Psoas muscle (tissue), 8 donors: ENCODE data around the gene CAMTA1. TPM values are rescaled to one million over a fixed set of nuclear protein-coding genes. Genes with fewer than 3 reads are reported as not detected.

Experiments used
- ATAC-seq, 4 donors: fragments of 200-7000 bp; cut with Tn5 transposase; one replicate each; pipeline ENCODE4 v1.9.1; 2020; ENCODE audit warnings: moderate library complexity in 3 of 4, mild to moderate bottlenecking in 2 of 4
- DNase-seq, 2 donors: peaks; one replicate each; pipeline ENCODE4 v3.0.0-alpha.2; 2020
- H3K27ac ChIP-seq: fragments of 200-600 bp; one replicate; pipeline ENCODE4 v1.8.0; 2022
- H3K27me3 ChIP-seq, 3 donors: fragments of 200-600 bp in 1 of 3; one replicate each; pipeline versions ENCODE4 v1.6.1 to v1.8.0; 2013 to 2022; ENCODE audit warnings: low read length in 2 of 3, mild to moderate bottlenecking in 2 of 3, moderate library complexity in 1 of 3; ENCODE audit not compliant: insufficient read depth in 3 of 3
- H3K36me3 ChIP-seq, 2 donors: fragments of 200-600 bp in 1 of 2; one replicate each; pipeline versions ENCODE4 v1.6.1 to v1.8.0; 2013 to 2022; ENCODE audit warnings: low read depth in 1 of 2, mild to moderate bottlenecking in 1 of 2, moderate library complexity in 1 of 2; ENCODE audit not compliant: insufficient read depth in 1 of 2
- H3K4me1 ChIP-seq: fragments of 200-600 bp; one replicate; pipeline ENCODE4 v1.8.0; 2022
- H3K4me3 ChIP-seq: fragments of 200-600 bp; one replicate; pipeline ENCODE4 v1.8.0; 2022; ENCODE audit warnings: mild to moderate bottlenecking
- H3K9me3 ChIP-seq: fragments of 200-600 bp; one replicate; pipeline ENCODE4 v1.8.0; 2022
- CTCF ChIP-seq: fragments of 200-600 bp; IDR thresholded peaks from one replicate; pipeline ENCODE4 v1.8.0; 2022; ENCODE audit warnings: antibody characterized with exemption
- WGBS, 3 donors: extraction: QIAGEN DNeasy Blood & Tissue Kit; methylation state at CpG; one replicate each; pipeline versions ENCODE4 v1.1.6 to v1.1.7; 2013; 5-methylcytosine and 5-hydroxymethylcytosine counted together
- intact Hi-C, 2 donors: fragments of 100-400 bp; cut with DNase I; formaldehyde crosslinking; loops; one replicate each; pipeline versions ENCODE4 v1.11.0 to v1.14.2; 2022
- polyA plus RNA-seq, 3 donors: library from polyadenylated mRNA; stranded (reverse); fragments of 200-250 nt; gene quantifications; one replicate each; pipeline ENCODE4 v1.2.3, GENCODE V29; 2013
- total RNA-seq, 4 donors: library from RNA; stranded (reverse); fragmentation: NEBNext Ultra II Directional in 2 of 4; extraction: Animal tissue kit (Norgen Biotek cat#: 25700) in 2 of 4; gene quantifications; one replicate each; pipeline versions ENCODE4 v1.2.1 to v1.2.4, GENCODE V29; 2021 to 2023
- donor health status: healthy with polysubstance abuse.
- donor health status: DM: no; HTN: no; CAD: no; lungs with moderate emphysema.
- donor health status: Bipolar disorder and iron deficiency.
- donor health status: healthy.
- donor health status: DM: yes; HTN: yes; CAD: no.
- donor health status: DM: no; HTN: no; CAD: no.
- donor health status: DM: no; HTN: no; CAD: no.
- donor health status: DM: yes; HTN: yes; CAD: no.

CAMTA1 gene
- total and polyA plus RNA-seq, 7 donors: 64.6 to 206 (median 76.5) TPM

DNA sequence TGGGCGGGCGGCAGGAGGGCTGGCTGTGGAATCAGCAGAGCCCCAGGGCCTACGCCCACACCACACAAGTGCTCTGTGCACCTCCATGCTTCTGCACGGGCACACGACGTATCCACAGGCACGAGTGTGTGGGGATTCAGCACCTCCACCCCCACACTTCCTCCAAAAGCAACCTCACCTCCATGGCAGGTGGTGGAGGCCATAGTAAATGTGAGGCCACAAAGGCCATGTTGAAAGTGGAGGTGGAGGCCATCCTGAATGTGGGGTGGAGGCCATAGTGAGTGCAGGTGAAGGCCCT, 860.4 kb downstream of the CAMTA1 start:
- no peaks in the 10 kb centered on the region for H3K27me3 ChIP-seq
- no peak for ATAC-seq

DNA sequence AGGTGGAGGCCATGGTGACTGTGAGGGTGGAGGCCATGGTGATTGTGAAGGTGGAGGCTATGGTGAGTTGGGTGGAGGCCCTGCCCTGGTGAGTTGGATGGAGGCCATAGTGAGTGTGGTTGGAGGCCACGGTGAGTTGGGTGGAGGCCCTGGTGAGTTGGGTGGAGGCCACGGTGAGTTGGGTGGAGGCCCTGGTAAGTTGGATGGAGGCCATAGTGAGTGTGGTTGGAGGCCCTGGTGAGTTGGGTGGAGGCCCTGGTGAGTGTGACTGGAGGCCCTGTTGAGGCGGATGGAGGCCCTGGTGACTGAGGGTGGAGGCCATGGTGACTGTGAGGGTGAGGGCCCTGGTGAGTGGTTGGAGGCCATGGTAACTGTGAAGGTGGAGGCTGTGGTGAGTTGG, 860.9 kb downstream of the CAMTA1 start:
- Histone ChIP-seq H3K4me3 (no peak overlapping the region), H3K27ac (no peak overlapping the region), H3K9me3 (no peaks in the 10 kb centered on the region), H3K36me3 (no peaks in the 10 kb centered on the region), H3K27me3 (no peaks in the 10 kb centered on the region), H3K4me1 (peaks cover 5% of the 10 kb centered on the region)
- WGBS, 3 donors: 90 to 94% (median 92%) methylated on average over 3 of the region's 3 CpGs
- DNase-seq (no peak), ATAC-seq (no peak)
- intact Hi-C loops: loop anchor here (2.0 to 10.0 kb wide), 7 partner anchors 191 to 911 kb away; no protein-coding TSS in a partner anchor
- TF ChIP-seq CTCF: no peak

More for the DNA sequence above, 860.4 kb downstream of the CAMTA1 start:
- no peak for DNase-seq
- Histone ChIP-seq H3K27ac (peak overlapping the region; percentile 47), H3K36me3 (no peaks in the 10 kb centered on the region), H3K4me1 (peaks cover 5% of the 10 kb centered on the region), H3K4me3 (no peak overlapping the region), H3K9me3 (no peaks in the 10 kb centered on the region)
- 42 to 58% (median 49%) methylated on average over 5 to 7 of the region's 7 CpGs for WGBS, 3 donors
- no peak for TF ChIP-seq CTCF
- intact Hi-C loops: loop anchor here (2.0 to 10.0 kb wide), 7 partner anchors 191 to 911 kb away; no protein-coding TSS in a partner anchor

- Histone ChIP-seq H3K27me3 (no peaks in the 10 kb centered on the region), H3K4me1 (peaks cover 5% of the 10 kb centered on the region), H3K4me3 (no peak overlapping the region), H3K27ac (no peak overlapping the region), H3K9me3 (no peaks in the 10 kb centered on the region), H3K36me3 (no peaks in the 10 kb centered on the region)
- 43 to 47% (median 44%) methylated on average over 28 to 30 of the region's 30 CpGs for WGBS, 3 donors
- intact Hi-C loops: loop anchor here (2.0 to 10.0 kb wide), 7 partner anchors 192 to 912 kb away; no protein-coding TSS in a partner anchor
- TF ChIP-seq CTCF: peak; percentile 92
- ATAC-seq: peak; percentile 45 to 75 (median 64)
- peak; percentile 73 to 84 for DNase-seq
Observed at GRCh38 chr1:7646981-7647901, 862.0 kb downstream of the CAMTA1 start.

DNA sequence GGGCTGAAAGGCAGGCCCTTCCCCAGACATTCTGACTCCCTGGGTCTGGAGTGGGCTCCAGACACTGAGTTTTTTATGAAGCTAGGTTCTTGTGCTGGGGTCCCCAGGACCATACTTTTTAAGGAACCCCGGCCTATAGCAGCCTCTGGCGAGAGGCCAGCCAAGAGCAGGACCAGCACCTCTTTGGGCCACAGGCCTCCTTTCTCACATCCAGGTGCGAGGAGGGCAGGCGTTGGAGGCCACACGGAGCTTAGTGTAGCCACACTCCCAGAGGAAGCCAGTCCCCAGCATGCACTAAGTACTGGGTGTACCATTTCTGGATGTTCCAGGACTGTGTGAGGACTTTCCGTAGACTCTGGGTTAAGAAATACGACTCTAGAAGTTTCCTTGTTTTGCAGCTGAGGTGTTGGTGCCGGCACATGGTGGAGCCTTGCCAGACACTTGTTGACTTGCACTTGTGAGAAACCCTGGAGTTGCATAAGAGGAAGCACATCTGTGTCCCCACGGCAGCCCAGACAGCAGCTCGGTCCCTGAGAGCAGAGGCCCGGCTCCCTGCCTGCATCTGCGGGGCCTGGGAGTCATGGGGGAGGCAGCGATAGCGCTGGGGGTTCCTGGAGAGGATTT, 863.6 kb downstream of the CAMTA1 start:
- peak; percentile 54 to 90 for DNase-seq
- 32 to 48% (median 37%) methylated on average over 14 of the region's 14 CpGs for WGBS, 3 donors

More for the DNA sequence above, 863.6 kb downstream of the CAMTA1 start:
- Histone ChIP-seq H3K4me1 (peaks cover 5% of the 10 kb centered on the region), H3K9me3 (no peaks in the 10 kb centered on the region), H3K27me3 (peaks cover 0 to under 1% (median 0%) of the 10 kb centered on the region in 3 donors), H3K36me3 (no peaks in the 10 kb centered on the region), H3K4me3 (no peak overlapping the region), H3K27ac (no peak overlapping the region)
- intact Hi-C loops: loop anchor here (5.0 to 10.0 kb wide), 5 partner anchors 194 to 914 kb away; no protein-coding TSS in a partner anchor
- no peak for TF ChIP-seq CTCF
- peak in 3 of 4 donors; percentile 18 to 62 (median 19) for ATAC-seq
